Measurements from ENCODE around the gene CYP11A1.

GRCh38 chr15:74349241-74349778 is 18.1 kb downstream of the CYP11A1 start:
- TF ChIP-seq EP300 (IDR thresholded peaks at IDR 0.05), result no peak
- no peak for TF ChIP-seq CTCF (IDR thresholded peaks at IDR 0.05)
- TF ChIP-seq POLR2A (IDR thresholded peaks at IDR 0.05), result no peak
